ENCODE results near the gene ZNF317. TPM values are rescaled to one million over a fixed set of nuclear protein-coding genes. Genes with fewer than 3 reads are reported as not detected.

The ZNF317 gene
- total RNA-seq, 2 donors from 2014 or later = 36.7 to 40.1 TPM

DNA sequence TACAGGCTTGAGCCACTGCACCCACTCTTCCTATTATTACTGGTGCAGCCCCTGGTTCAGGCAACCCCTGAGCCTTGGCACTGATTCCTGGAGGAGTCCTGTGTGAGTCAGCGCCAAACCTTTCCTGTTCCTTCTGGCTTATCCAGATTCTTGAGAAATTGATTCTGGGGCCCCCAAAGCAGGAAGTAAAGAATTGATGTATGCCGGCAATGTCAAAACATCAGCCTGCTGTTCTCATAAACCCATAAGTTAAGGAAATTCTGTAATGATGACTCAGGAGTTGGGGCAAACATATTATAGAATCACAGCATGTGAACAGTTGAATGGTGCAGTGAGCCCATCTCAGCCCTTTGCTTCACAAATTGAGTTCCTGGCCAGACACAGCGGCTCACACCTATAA, 12.0 kb upstream of the ZNF317 start:
- no peak overlapping the region for H3K27ac Mint-ChIP-seq
- Histone ChIP-seq H3K36me3 (ENCODE audit: control insufficient read depth, insufficient read depth, low read length) (no peaks in the 10 kb centered on the region), H3K27ac (ENCODE audit: low read depth, low read length) (no peak overlapping the region), H3K9ac (ENCODE audit: extremely low read depth, low read length, poor library complexity, severe bottlenecking) (no peak overlapping the region), H3K9me3 (ENCODE audit: control insufficient read depth, low read length) (peaks cover 19% of the 10 kb centered on the region), H3K27me3 (ENCODE audit: control insufficient read depth, insufficient read depth, low read length, poor library complexity, severe bottlenecking) (no peaks in the 10 kb centered on the region), H3K4me1 (ENCODE audit: control insufficient read depth, insufficient read depth, low read length) (no peaks in the 10 kb centered on the region), H3K4me3 (ENCODE audit: low read length) (no peak overlapping the region)
- H3K27me3 Mint-ChIP-seq (ENCODE audit: insufficient read depth) = no peaks in the 10 kb centered on the region
- no peaks in the 10 kb centered on the region for H3K36me3 Mint-ChIP-seq (ENCODE audit: low read depth)
- WGBS, 2 experiments (ENCODE audit: insufficient coverage in 1 of 2, insufficient read length in 1 of 2) = 72 to 86% methylated on average over 2 to 3 of the region's 3 CpGs
- no peak for TF ChIP-seq CTCF (conservative IDR thresholded peaks at IDR 0.05)
- no peaks in the 10 kb centered on the region for H3K4me1 Mint-ChIP-seq
- DNase-seq = no peak
- H3K4me3 Mint-ChIP-seq = no peak overlapping the region
- peaks cover 59% of the 10 kb centered on the region for H3K9me3 Mint-ChIP-seq

GRCh38 chr19:9130965-9131364, 9.2 kb upstream of the ZNF317 start:
- H3K36me3 ChIP-seq (ENCODE audit: control insufficient read depth, insufficient read depth, low read length) = no peaks in the 10 kb centered on the region
- no peak overlapping the region for H3K9ac ChIP-seq (ENCODE audit: extremely low read depth, low read length, poor library complexity, severe bottlenecking)
- no peak overlapping the region for H3K27ac Mint-ChIP-seq
- H3K9me3 ChIP-seq (ENCODE audit: control insufficient read depth, low read length) = peaks cover 16% of the 10 kb centered on the region
- no peaks in the 10 kb centered on the region for H3K27me3 ChIP-seq (ENCODE audit: control insufficient read depth, insufficient read depth, low read length, poor library complexity, severe bottlenecking)
- no peak for DNase-seq
- H3K36me3 Mint-ChIP-seq (ENCODE audit: low read depth) = no peaks in the 10 kb centered on the region
- H3K4me1 Mint-ChIP-seq = no peaks in the 10 kb centered on the region
- WGBS, 2 experiments (ENCODE audit: insufficient coverage in 1 of 2, insufficient read length in 1 of 2) = 80 to 100% methylated on average over 1 of the region's 1 CpG
- no peak overlapping the region for H3K27ac ChIP-seq (ENCODE audit: low read depth, low read length)
- H3K27me3 Mint-ChIP-seq (ENCODE audit: insufficient read depth) = peaks cover 2% of the 10 kb centered on the region
- peaks cover 40% of the 10 kb centered on the region for H3K9me3 Mint-ChIP-seq
- no peaks in the 10 kb centered on the region for H3K4me1 ChIP-seq (ENCODE audit: control insufficient read depth, insufficient read depth, low read length)
- no peak overlapping the region for H3K4me3 Mint-ChIP-seq
- no peak overlapping the region for H3K4me3 ChIP-seq (ENCODE audit: low read length)
- no peak for TF ChIP-seq CTCF (conservative IDR thresholded peaks at IDR 0.05)

DNA sequence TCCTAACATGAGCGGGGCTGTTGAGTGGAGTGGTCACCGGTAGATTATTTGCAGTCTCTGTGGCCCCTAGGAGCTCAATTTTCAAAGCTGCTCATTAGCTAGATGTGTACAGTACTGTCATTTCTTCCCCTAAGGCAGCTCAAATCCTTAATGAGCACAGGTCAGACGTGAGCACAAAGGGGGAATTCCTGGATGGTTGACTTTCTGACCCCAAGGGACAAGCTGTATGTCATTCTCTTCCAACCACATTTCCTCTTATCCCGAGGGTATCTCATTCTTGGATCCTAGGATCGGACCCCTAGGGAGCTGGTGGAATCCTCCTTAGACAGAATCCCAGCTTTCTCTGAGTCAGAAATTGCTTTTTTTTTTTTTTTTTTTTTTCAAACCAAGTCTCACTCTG, 7.8 kb upstream of the ZNF317 start:
- no peak overlapping the region for H3K4me3 Mint-ChIP-seq
- H3K27me3 Mint-ChIP-seq (ENCODE audit: insufficient read depth) = peaks cover 2% of the 10 kb centered on the region
- no peak for TF ChIP-seq CTCF (conservative IDR thresholded peaks at IDR 0.05)
- H3K4me1 Mint-ChIP-seq = no peaks in the 10 kb centered on the region
- no peak overlapping the region for H3K27ac ChIP-seq (ENCODE audit: low read depth, low read length)
- H3K4me1 ChIP-seq (ENCODE audit: control insufficient read depth, insufficient read depth, low read length) = no peaks in the 10 kb centered on the region
- DNase-seq = no peak
- no peaks in the 10 kb centered on the region for H3K36me3 Mint-ChIP-seq (ENCODE audit: low read depth)
- WGBS, 2 experiments (ENCODE audit: insufficient coverage in 1 of 2, insufficient read length in 1 of 2) = 72 to 84% methylated on average over 4 to 5 of the region's 5 CpGs
- no peak overlapping the region for H3K4me3 ChIP-seq (ENCODE audit: low read length)
- H3K9me3 ChIP-seq (ENCODE audit: control insufficient read depth, low read length) = peaks cover 10% of the 10 kb centered on the region
- peaks cover 27% of the 10 kb centered on the region for H3K9me3 Mint-ChIP-seq
- no peaks in the 10 kb centered on the region for H3K27me3 ChIP-seq (ENCODE audit: control insufficient read depth, insufficient read depth, low read length, poor library complexity, severe bottlenecking)
- no peak overlapping the region for H3K27ac Mint-ChIP-seq
- H3K36me3 ChIP-seq (ENCODE audit: control insufficient read depth, insufficient read depth, low read length) = no peaks in the 10 kb centered on the region
- H3K9ac ChIP-seq (ENCODE audit: extremely low read depth, low read length, poor library complexity, severe bottlenecking) = no peak overlapping the region
